GM18517 (cell line): ENCODE data around the gene STX16.
A peak's percentile ranks its signal among the peaks of the same experiment; 100 is the strongest.

Experiments
- ATAC-seq: cut with Tn5 transposase; IDR thresholded peaks from one replicate; pipeline ENCODE4 v1.9.1; 2021; ENCODE audit warnings: mild to moderate bottlenecking, moderate library complexity; ENCODE audit not compliant: unreplicated experiment

The STX16 gene

GRCh38 chr20:58650776-58651558 lies at the start of gene STX16:
TSS of gene STX16 (plus strand) at chr20:58651283. CDS start at chr20:58652007, 724 bp downstream.
- ATAC-seq, result peak; percentile 48

- no peak for ATAC-seq
These were observed 49.0 kb upstream of the STX16 start for GRCh38 chr20:58602124-58602523.

GRCh38 chr20:58603721-58604120 lies 47.4 kb upstream of the STX16 start:
- ATAC-seq, result no peak

- no peak for ATAC-seq
These were observed 46.8 kb upstream of the STX16 start for GRCh38 chr20:58604128-58604881.

- ATAC-seq, result no peak
These were observed 45.6 kb upstream of the STX16 start for GRCh38 chr20:58605292-58606065.

- ATAC-seq, result no peak
These were observed 44.9 kb upstream of the STX16 start for GRCh38 chr20:58606184-58606583.

GRCh38 chr20:58608096-58608840 lies 42.8 kb upstream of the STX16 start:
- ATAC-seq, result no peak

GRCh38 chr20:58609026-58609425 lies 42.1 kb upstream of the STX16 start:
- ATAC-seq, result no peak

GRCh38 chr20:58610071-58610800 lies 40.8 kb upstream of the STX16 start:
- ATAC-seq, result no peak

- ATAC-seq, result no peak
These were observed 40.3 kb upstream of the STX16 start for GRCh38 chr20:58610811-58611210.

- ATAC-seq, result no peak
These were observed 39.6 kb upstream of the STX16 start for GRCh38 chr20:58611236-58612030.

- ATAC-seq, result no peak
These were observed 38.9 kb upstream of the STX16 start for GRCh38 chr20:58612121-58612691.

GRCh38 chr20:58613061-58613854 lies 37.8 kb upstream of the STX16 start:
- no peak for ATAC-seq

GRCh38 chr20:58614366-58614765 lies 36.7 kb upstream of the STX16 start:
- ATAC-seq, result no peak

GRCh38 chr20:58614984-58615760 lies 35.9 kb upstream of the STX16 start:
- ATAC-seq, result no peak

GRCh38 chr20:58616411-58616810 lies 34.7 kb upstream of the STX16 start:
- no peak for ATAC-seq

GRCh38 chr20:58617158-58617557 lies 33.9 kb upstream of the STX16 start:
- ATAC-seq, result no peak
